ENCODE measurements around the gene GFER.

Gene GFER

GRCh38 chr16:1941162-1942046, 42.6 kb upstream of the GFER start:
- TF ChIP-seq YY1 (IDR thresholded peaks at IDR 0.05; ENCODE audit: low read depth) (no peak), REST (IDR thresholded peaks at IDR 0.05; ENCODE audit: low read depth) (no peak), TCF12 (IDR thresholded peaks at IDR 0.05; ENCODE audit: low read depth) (no peak), CEBPB (IDR thresholded peaks at IDR 0.05) (no peak), RAD21 (IDR thresholded peaks at IDR 0.05; ENCODE audit: low read depth) (no peak), ZBTB7A (IDR thresholded peaks at IDR 0.05; ENCODE audit: low read depth) (no peak), CREB1 (IDR thresholded peaks at IDR 0.05; ENCODE audit: low read depth) (no peak), EP300 (IDR thresholded peaks at IDR 0.05; ENCODE audit: borderline replicate concordance) (no peak), USF1 (IDR thresholded peaks at IDR 0.05) (no peak), MAX (IDR thresholded peaks at IDR 0.05) (no peak), NFIC (IDR thresholded peaks at IDR 0.05) (no peak), TEAD4 (IDR thresholded peaks at IDR 0.05) (no peak), FOXM1 (IDR thresholded peaks at IDR 0.05; ENCODE audit: borderline replicate concordance, low read depth) (no peak), EGR1 (IDR thresholded peaks at IDR 0.05) (no peak), TAF1 (IDR thresholded peaks at IDR 0.05; ENCODE audit: low read depth) (no peak)

GRCh38 chr16:1942047-1942809, 41.8 kb upstream of the GFER start:
- TF ChIP-seq ZBTB7A (IDR thresholded peaks at IDR 0.05; ENCODE audit: low read depth) (peak; percentile 26; the same call in 1 of the 2 replicates), CEBPB (IDR thresholded peaks at IDR 0.05) (no peak)

GRCh38 chr16:1942810-1943726, 40.9 kb upstream of the GFER start, which contains the start of gene MSRB1:
TSS of gene MSRB1 (minus strand) at chr16:1943199. CDS start at chr16:1943156, 43 bp downstream.
- TF ChIP-seq TCF12 (IDR thresholded peaks at IDR 0.05; ENCODE audit: low read depth) (no peak), CREB1 (IDR thresholded peaks at IDR 0.05; ENCODE audit: low read depth) (no peak), CEBPB (IDR thresholded peaks at IDR 0.05) (no peak), RAD21 (IDR thresholded peaks at IDR 0.05; ENCODE audit: low read depth) (no peak), EP300 (IDR thresholded peaks at IDR 0.05; ENCODE audit: borderline replicate concordance) (no peak), TEAD4 (IDR thresholded peaks at IDR 0.05) (no peak), MAX (IDR thresholded peaks at IDR 0.05) (peak; percentile 87), TAF1 (IDR thresholded peaks at IDR 0.05; ENCODE audit: low read depth) (peak; percentile 83), YY1 (IDR thresholded peaks at IDR 0.05; ENCODE audit: low read depth) (peak; percentile 76; the same call in 1 of the 2 replicates), USF1 (IDR thresholded peaks at IDR 0.05) (no peak), NFIC (IDR thresholded peaks at IDR 0.05) (peak; percentile 36; the same call in 1 of the 2 replicates), ZBTB7A (IDR thresholded peaks at IDR 0.05; ENCODE audit: low read depth) (peak; percentile 80), EGR1 (IDR thresholded peaks at IDR 0.05) (peak; percentile 64), REST (IDR thresholded peaks at IDR 0.05; ENCODE audit: low read depth) (no peak), FOXM1 (IDR thresholded peaks at IDR 0.05; ENCODE audit: borderline replicate concordance, low read depth) (no peak)

GRCh38 chr16:1944612-1945199, 39.3 kb upstream of the GFER start:
- no peak for TF ChIP-seq TCF12 (IDR thresholded peaks at IDR 0.05; ENCODE audit: low read depth)
- TF ChIP-seq NFIC (IDR thresholded peaks at IDR 0.05): no peak
- no peak for TF ChIP-seq REST (IDR thresholded peaks at IDR 0.05; ENCODE audit: low read depth)
- TF ChIP-seq ZBTB7A (IDR thresholded peaks at IDR 0.05; ENCODE audit: low read depth): no peak
- no peak for TF ChIP-seq RAD21 (IDR thresholded peaks at IDR 0.05; ENCODE audit: low read depth)
- no peak for TF ChIP-seq CREB1 (IDR thresholded peaks at IDR 0.05; ENCODE audit: low read depth)
- no peak for TF ChIP-seq YY1 (IDR thresholded peaks at IDR 0.05; ENCODE audit: low read depth)
- no peak for TF ChIP-seq TAF1 (IDR thresholded peaks at IDR 0.05; ENCODE audit: low read depth)
- TF ChIP-seq MAX (IDR thresholded peaks at IDR 0.05): no peak
- TF ChIP-seq USF1 (IDR thresholded peaks at IDR 0.05): no peak
- no peak for TF ChIP-seq EP300 (IDR thresholded peaks at IDR 0.05; ENCODE audit: borderline replicate concordance)
- TF ChIP-seq EGR1 (IDR thresholded peaks at IDR 0.05): no peak
- TF ChIP-seq TEAD4 (IDR thresholded peaks at IDR 0.05): no peak
- no peak for TF ChIP-seq FOXM1 (IDR thresholded peaks at IDR 0.05; ENCODE audit: borderline replicate concordance, low read depth)
- TF ChIP-seq CEBPB (IDR thresholded peaks at IDR 0.05): no peak

Data from Ishikawa (cell line).